AG09309 (cell line): Measurements from ENCODE around the gene CDC14B.

Experiments used
- DNase-seq: peaks from one replicate; pipeline ENCODE4 v3.0.0-alpha.2; 2010; ENCODE audit warnings: low read depth
- H3K4me3 ChIP-seq: 2 replicates; pipeline ENCODE4 v1.5.1; 2011; ENCODE audit warnings: mild to moderate bottlenecking, low read depth, low read length, moderate library complexity; ENCODE audit not compliant: control insufficient read depth
- TF ChIP-seq, protein P1 (sequence below): IDR thresholded peaks from 2 replicates; pipeline ENCODE4 v1.5.1; 2011; ENCODE audit warnings: mild to moderate bottlenecking, low read depth, low read length, inconsistent platforms; ENCODE audit not compliant: insufficient read depth, control insufficient read depth; ENCODE audit errors: missing control alignments

CDC14B gene

DNA sequence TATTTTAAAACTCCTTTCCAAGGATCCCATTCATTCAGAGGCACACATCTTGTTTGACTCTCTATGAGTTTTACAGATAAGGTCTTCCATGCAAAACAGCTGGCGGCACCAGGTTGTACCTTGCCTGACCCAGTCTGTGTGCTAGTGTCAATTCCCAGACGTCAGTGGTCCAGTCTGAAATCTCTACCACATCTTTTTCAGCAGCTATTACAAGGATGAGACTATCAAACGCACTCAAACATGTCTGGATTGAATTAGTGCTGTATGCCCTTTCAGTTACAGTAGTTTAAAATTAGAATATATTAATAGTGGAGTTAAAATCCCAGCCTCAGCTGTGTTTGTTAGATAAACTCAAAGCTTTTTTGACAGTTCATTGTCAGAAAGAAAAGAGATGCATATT is 11.7 kb downstream of the CDC14B start:
- no peak for DNase-seq
- TF ChIP-seq, protein P1, sequence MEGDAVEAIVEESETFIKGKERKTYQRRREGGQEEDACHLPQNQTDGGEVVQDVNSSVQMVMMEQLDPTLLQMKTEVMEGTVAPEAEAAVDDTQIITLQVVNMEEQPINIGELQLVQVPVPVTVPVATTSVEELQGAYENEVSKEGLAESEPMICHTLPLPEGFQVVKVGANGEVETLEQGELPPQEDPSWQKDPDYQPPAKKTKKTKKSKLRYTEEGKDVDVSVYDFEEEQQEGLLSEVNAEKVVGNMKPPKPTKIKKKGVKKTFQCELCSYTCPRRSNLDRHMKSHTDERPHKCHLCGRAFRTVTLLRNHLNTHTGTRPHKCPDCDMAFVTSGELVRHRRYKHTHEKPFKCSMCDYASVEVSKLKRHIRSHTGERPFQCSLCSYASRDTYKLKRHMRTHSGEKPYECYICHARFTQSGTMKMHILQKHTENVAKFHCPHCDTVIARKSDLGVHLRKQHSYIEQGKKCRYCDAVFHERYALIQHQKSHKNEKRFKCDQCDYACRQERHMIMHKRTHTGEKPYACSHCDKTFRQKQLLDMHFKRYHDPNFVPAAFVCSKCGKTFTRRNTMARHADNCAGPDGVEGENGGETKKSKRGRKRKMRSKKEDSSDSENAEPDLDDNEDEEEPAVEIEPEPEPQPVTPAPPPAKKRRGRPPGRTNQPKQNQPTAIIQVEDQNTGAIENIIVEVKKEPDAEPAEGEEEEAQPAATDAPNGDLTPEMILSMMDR, result no peak
- H3K4me3 ChIP-seq, result no peak overlapping the region

DNA sequence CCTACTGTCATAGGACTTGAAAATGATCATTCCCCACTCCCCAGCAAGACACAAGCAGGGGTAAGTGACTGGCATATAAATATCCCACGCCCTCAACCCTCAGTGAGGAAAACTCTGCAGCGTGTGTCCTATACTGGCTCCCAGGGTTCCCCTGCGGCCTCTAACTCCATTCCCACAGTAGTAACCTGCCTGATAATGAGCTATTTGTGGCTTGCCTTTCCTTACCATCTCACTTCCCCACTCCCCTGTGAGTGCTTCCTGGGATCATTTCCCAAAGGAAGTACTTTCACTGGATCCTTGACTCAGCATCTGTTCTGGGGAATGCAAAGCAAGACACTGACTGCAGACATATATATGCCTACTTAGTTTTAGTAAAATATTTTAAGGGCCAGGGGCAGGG is 14.3 kb downstream of the CDC14B start:
- no peak for DNase-seq
- TF ChIP-seq, protein P1, result no peak
- no peak overlapping the region for H3K4me3 ChIP-seq

DNA sequence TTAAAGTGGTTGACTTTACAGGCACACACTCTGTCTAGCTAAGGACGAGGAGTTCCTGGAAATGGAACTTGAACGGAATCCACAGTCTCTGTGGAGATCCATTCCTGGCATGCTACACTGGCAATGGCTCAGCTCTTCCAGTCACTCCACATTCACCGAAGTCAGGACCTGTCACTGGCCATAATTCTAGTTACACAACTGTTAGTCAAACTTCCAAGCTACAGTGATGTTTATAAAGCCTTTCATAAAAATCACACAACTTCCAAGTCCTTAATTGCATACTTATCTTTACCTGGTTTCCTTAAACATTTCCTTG is 15.7 kb downstream of the CDC14B start:
- no peak for DNase-seq
- H3K4me3 ChIP-seq, result no peak overlapping the region
- TF ChIP-seq, protein P1, result no peak

DNA sequence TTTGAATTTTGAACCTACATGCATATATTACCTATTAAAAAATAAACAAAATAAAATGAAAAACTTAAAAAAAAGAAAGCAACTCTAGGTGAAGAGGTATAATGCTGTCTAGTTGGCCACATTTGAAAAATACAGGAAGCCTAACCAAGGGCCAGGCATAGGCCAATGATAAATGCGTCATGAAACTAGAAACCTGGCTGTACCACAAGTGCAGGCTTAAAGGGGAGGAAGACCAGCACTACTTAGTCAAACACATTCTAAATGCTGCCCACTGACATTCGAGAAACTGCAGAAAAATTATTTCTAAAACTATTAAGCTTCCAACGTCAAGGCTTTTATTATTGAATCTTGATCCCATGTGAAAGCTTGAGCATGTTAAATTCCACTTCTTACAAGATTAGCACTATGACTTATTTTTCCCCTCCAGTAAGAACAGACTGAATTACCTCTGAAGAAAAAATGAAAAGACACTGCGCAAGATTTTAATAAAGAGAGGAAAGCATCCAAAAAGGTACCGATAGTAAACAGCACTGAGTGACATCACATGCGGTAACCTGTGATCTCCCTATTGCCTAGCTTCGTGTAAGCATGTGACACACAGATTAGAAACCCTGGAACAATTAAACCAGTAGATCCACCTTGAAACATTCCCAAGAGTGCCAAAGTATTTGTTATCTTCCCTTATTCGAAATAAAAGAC is 16.2 kb downstream of the CDC14B start:
- H3K4me3 ChIP-seq, result no peak overlapping the region
- TF ChIP-seq, protein P1, result no peak
- DNase-seq, result no peak

DNA sequence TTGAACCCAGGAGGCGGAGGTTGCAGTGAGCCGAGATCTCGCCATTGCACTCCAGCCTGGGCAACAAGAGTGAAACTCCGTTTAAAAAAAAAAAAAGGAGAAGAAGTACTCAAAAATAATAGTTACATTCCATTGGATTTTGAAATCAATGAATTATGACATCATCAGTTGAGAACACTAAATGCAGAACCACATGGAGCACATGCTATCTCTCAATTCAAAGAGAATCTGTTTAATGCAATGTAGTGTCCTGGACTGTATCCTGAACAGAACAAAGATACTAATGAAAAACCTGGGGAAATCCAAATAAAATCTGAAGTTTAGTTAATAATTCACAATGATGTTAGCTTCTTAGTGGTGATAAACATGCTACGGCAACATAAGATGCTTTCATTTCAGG is 20.3 kb downstream of the CDC14B start:
- no peak for DNase-seq
- TF ChIP-seq, protein P1, result no peak
- H3K4me3 ChIP-seq, result no peak overlapping the region

DNA sequence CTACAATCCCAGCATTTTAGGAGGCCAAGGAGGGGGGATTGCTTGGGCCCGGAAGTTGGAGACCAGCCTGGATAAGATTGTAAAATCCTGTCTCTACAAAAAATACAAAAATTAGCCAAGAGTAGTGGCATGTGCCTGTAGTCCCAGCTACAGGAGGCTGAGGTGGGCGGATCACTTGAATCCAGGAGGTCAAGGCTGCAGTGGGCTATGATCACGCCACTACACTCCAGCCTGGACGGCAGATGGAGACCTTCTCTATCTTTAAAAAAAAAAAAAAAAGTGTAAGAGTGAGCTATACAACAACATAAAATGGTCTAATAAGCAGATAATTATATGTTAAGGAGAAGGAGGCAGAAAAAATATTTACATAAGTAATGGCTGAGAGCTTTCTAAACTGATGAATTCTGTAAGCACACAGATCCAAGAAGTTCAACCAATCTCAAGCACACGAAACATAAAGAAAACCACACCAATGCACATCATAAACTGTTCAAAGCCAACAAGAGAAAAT is 23.0 kb downstream of the CDC14B start:
- no peak overlapping the region for H3K4me3 ChIP-seq
- no peak for DNase-seq
- TF ChIP-seq, protein P1, result no peak
